ENCODE measurements around the gene PPP4R3A.
"Not testable (repeated sequence)": the region's sequence is repeated elsewhere in the genome, so short reads cannot be mapped to it uniquely, and the experiment has no call there.

Gene PPP4R3A

GRCh38 chr14:91429385-91429784 lies 80.7 kb downstream of the PPP4R3A start:
- no peak for FAIRE-seq

GRCh38 chr14:91428931-91429330 lies 81.2 kb downstream of the PPP4R3A start:
- not testable (repeated sequence) for FAIRE-seq

GRCh38 chr14:91425531-91425944 lies 84.6 kb downstream of the PPP4R3A start:
- FAIRE-seq, result not testable (repeated sequence)

GRCh38 chr14:91424813-91425530 lies 85.1 kb downstream of the PPP4R3A start:
- FAIRE-seq, result no peak

GRCh38 chr14:91420686-91421085 lies 89.4 kb downstream of the PPP4R3A start:
- FAIRE-seq, result no peak

GRCh38 chr14:91419451-91419850 lies 90.7 kb downstream of the PPP4R3A start:
- no peak for FAIRE-seq

- FAIRE-seq, result no peak
Observed at GRCh38 chr14:91419044-91419397, 91.1 kb downstream of the PPP4R3A start.

- FAIRE-seq, result peak; percentile 15
Observed at GRCh38 chr14:91418387-91419043, 91.6 kb downstream of the PPP4R3A start.

- FAIRE-seq, result no peak
Observed at GRCh38 chr14:91417983-91418386, 92.1 kb downstream of the PPP4R3A start.

GRCh38 chr14:91417120-91417982 lies 92.8 kb downstream of the PPP4R3A start, which contains the start of gene CCDC88C:
TSS of gene CCDC88C (minus strand) at chr14:91417820. CDS start at chr14:91417690, 130 bp downstream.
- FAIRE-seq, result no peak

- no peak for FAIRE-seq
Observed at GRCh38 chr14:91416744-91417119, 93.4 kb downstream of the PPP4R3A start.

- no peak for FAIRE-seq
Observed at GRCh38 chr14:91415794-91416743, 94.0 kb downstream of the PPP4R3A start.

GRCh38 chr14:91414475-91414833 lies 95.7 kb downstream of the PPP4R3A start:
- no peak for FAIRE-seq

GRCh38 chr14:91413547-91414474 lies 96.3 kb downstream of the PPP4R3A start:
- no peak for FAIRE-seq

GRCh38 chr14:91412939-91413338 lies 97.2 kb downstream of the PPP4R3A start:
- no peak for FAIRE-seq

- no peak for FAIRE-seq
Observed at GRCh38 chr14:91410771-91411536, 99.2 kb downstream of the PPP4R3A start.

- no peak for FAIRE-seq
Observed at GRCh38 chr14:91409928-91410718, 100.0 kb downstream of the PPP4R3A start.

- FAIRE-seq, result not testable (repeated sequence)
Observed at GRCh38 chr14:91409240-91409639, 100.9 kb downstream of the PPP4R3A start.
